ENCODE measurements around the gene FOXK1. TPM values are rescaled to one million over a fixed set of nuclear protein-coding genes. Genes with fewer than 3 reads are reported as not detected.
"Not testable (repeated sequence)": the region's sequence is repeated elsewhere in the genome, so short reads cannot be mapped to it uniquely, and the experiment has no call there.

FOXK1 gene
- total RNA-seq, 6 donors from 2014 or later = 25.1 to 40.7 (median 34.1) TPM

DNA sequence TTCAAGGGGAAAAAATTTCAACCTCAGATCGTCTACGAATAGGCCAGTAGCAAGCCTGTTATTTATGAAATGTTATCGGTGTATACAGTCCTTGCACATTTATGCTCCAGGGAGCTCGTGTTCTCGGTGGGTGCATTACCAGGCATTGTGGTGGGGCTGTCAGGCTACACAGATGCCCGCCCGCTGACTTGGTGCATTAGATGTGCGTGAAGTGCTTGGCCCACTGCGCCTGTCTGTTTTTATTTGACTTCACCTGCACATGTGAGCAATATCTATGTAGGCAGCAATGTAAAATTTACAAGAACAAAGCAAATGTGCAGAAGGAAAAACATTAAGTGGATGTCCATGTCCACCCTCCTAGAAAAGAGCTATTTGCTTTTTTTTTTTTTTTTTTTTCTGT lies 2.8 kb downstream of the FOXK1 start:
- Histone ChIP-seq H3K4me1 (peaks cover 20 to 54% (median 30%) of the 10 kb centered on the region in 4 donors), H3K27me3 (no peaks in the 10 kb centered on the region), H3K27ac (peak overlapping the region; percentile 90 to 96 (median 92)), H3K4me3 (peak overlapping the region in 2 of 4 donors; percentile 91 to 99), H3K9me3 (no peaks in the 10 kb centered on the region), H3K36me3 (no peaks in the 10 kb centered on the region)
- ATAC-seq (ENCODE audit: low FRiP score in 2 of 2) (no peak), DNase-seq (no peak)
- TF ChIP-seq, protein P1, sequence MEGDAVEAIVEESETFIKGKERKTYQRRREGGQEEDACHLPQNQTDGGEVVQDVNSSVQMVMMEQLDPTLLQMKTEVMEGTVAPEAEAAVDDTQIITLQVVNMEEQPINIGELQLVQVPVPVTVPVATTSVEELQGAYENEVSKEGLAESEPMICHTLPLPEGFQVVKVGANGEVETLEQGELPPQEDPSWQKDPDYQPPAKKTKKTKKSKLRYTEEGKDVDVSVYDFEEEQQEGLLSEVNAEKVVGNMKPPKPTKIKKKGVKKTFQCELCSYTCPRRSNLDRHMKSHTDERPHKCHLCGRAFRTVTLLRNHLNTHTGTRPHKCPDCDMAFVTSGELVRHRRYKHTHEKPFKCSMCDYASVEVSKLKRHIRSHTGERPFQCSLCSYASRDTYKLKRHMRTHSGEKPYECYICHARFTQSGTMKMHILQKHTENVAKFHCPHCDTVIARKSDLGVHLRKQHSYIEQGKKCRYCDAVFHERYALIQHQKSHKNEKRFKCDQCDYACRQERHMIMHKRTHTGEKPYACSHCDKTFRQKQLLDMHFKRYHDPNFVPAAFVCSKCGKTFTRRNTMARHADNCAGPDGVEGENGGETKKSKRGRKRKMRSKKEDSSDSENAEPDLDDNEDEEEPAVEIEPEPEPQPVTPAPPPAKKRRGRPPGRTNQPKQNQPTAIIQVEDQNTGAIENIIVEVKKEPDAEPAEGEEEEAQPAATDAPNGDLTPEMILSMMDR (IDR thresholded peaks at IDR 0.05) = no peak
- TF ChIP-seq POLR2AphosphoS5 (IDR thresholded peaks at IDR 0.05) = no peak
- TF ChIP-seq EP300 (IDR thresholded peaks at IDR 0.05) = no peak
- TF ChIP-seq POLR2A (IDR thresholded peaks at IDR 0.05) = no peak
- 53 to 65% methylated on average over 9 of the region's 9 CpGs for WGBS, 2 donors

DNA sequence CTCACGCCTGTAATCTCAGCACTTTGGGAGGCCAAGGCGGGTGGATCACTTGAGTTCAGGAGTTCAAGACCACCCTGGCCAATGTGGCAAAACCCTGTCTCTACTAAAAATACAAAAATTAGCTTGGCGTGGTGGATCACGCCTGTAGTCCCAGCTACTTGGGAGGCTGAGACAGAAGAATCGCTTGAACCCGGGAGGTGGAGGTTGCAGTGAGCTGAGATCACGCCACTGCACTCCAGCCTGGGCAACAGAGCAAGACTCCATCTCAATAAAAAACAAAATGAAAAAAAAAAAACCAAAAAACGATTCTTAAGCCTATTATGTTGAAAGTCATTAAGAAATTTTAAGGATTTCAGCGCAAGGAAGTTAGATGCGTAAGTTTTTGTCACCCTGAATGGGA lies 3.6 kb downstream of the FOXK1 start:
- not testable (repeated sequence) for H3K9me3 ChIP-seq; H3K27me3 ChIP-seq; DNase-seq; H3K36me3 ChIP-seq; ATAC-seq (ENCODE audit: low FRiP score in 2 of 2); H3K4me3 ChIP-seq
- WGBS, 2 donors = 87 to 91% methylated on average over 10 of the region's 10 CpGs
- H3K27ac ChIP-seq = peak overlapping the region in 3 of 4 donors; percentile 90 to 96 (median 91)
- H3K4me1 ChIP-seq = peaks cover 24 to 60% (median 34%) of the 10 kb centered on the region in 4 donors

DNA sequence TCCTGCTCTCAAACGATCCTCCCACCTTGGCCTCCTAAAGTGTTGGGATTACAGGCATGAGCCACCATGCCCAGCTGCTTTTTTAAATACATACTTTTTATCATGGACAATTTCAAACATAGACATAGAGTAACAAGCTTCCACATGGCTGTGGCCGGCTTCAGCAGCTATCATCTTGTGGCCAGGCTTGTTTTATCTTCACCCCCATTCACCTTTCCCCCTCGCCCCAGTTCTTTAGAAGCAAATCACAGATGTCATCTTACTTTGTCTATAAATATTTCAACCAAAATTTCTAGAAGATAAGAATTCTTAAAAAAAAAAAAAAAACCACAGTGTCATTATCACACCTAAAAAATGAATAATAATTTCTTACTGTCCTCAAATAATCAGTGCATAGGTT lies 5.9 kb downstream of the FOXK1 start:
- TF ChIP-seq POLR2A (IDR thresholded peaks at IDR 0.05) (no peak), POLR2AphosphoS5 (IDR thresholded peaks at IDR 0.05) (no peak), EP300 (IDR thresholded peaks at IDR 0.05) (no peak)
- TF ChIP-seq, protein P1 (IDR thresholded peaks at IDR 0.05) = no peak
- WGBS, 2 donors = 85 to 92% methylated on average over 3 of the region's 3 CpGs
- no peak for DNase-seq
- ATAC-seq (ENCODE audit: low FRiP score in 2 of 2) = no peak
- Histone ChIP-seq H3K4me1 (peaks cover 25 to 75% (median 46%) of the 10 kb centered on the region in 4 donors), H3K4me3 (no peak overlapping the region), H3K36me3 (no peaks in the 10 kb centered on the region), H3K9me3 (no peaks in the 10 kb centered on the region), H3K27ac (peak overlapping the region in 1 of 4 donors; percentile 13), H3K27me3 (no peaks in the 10 kb centered on the region)

DNA sequence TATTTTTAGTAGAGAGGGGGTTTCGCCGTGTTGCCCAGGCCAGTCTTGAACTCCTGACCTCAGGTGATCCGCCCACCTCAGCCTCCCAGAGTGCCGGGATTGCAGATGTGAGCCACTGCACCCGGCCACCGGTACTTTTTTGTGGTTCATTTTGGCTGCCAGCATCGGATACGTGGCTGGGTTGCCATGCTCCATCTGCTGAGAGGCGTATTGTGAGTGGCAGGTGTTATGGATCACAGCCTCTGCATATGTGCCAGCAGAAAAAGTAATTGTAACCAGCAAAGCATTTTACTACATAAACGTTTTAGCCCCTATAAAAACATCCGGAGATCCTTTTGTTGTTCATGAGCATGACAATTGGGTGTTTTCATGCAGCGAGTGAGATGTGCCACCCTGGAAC lies 7.1 kb downstream of the FOXK1 start:
- no peaks in the 10 kb centered on the region for H3K27me3 ChIP-seq
- H3K4me3 ChIP-seq = no peak overlapping the region
- ATAC-seq (ENCODE audit: low FRiP score in 2 of 2) = no peak
- no peaks in the 10 kb centered on the region for H3K9me3 ChIP-seq
- TF ChIP-seq EP300 (IDR thresholded peaks at IDR 0.05) (no peak), POLR2A (IDR thresholded peaks at IDR 0.05) (no peak), POLR2AphosphoS5 (IDR thresholded peaks at IDR 0.05) (no peak)
- TF ChIP-seq, protein P1 (IDR thresholded peaks at IDR 0.05) = no peak
- H3K27ac ChIP-seq = no peak overlapping the region
- H3K4me1 ChIP-seq = peaks cover 24 to 65% (median 40%) of the 10 kb centered on the region in 4 donors
- H3K36me3 ChIP-seq = no peaks in the 10 kb centered on the region
- 76 to 82% methylated on average over 12 of the region's 12 CpGs for WGBS, 2 donors
- no peak for DNase-seq

DNA sequence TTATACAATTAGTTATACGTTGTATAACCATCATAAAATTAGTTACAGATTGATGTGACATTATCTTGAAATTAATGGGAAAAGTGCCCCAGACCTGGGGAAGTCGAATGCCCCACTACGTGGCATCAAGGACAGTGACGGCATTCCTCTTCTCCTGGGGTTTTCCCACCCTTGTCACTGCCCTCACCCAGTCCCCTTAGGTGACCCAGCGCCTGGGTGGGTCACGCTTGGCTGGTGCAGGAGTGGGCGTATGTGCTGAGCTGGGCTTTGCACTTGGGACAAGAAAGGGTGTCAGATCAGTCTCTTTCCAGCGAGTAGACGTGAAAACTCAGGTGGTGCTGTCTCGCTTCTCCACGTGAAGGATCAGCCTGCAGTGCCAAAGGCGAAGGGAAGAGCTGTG lies 7.6 kb downstream of the FOXK1 start:
- 78 to 79% methylated on average over 12 of the region's 12 CpGs for WGBS, 2 donors
- H3K36me3 ChIP-seq = no peaks in the 10 kb centered on the region
- H3K9me3 ChIP-seq = no peaks in the 10 kb centered on the region
- H3K4me3 ChIP-seq = no peak overlapping the region
- TF ChIP-seq, protein P1 (IDR thresholded peaks at IDR 0.05) = no peak
- TF ChIP-seq EP300 (IDR thresholded peaks at IDR 0.05) = no peak
- no peak for TF ChIP-seq POLR2AphosphoS5 (IDR thresholded peaks at IDR 0.05)
- no peak for TF ChIP-seq POLR2A (IDR thresholded peaks at IDR 0.05)
- H3K4me1 ChIP-seq = peaks cover 22 to 63% (median 37%) of the 10 kb centered on the region in 4 donors
- no peak overlapping the region for H3K27ac ChIP-seq
- no peaks in the 10 kb centered on the region for H3K27me3 ChIP-seq
- ATAC-seq (ENCODE audit: low FRiP score in 2 of 2) (peak in 1 of 2 donors; percentile 31), DNase-seq (no peak)

Measured in upper lobe of left lung (tissue), 6 donors.